Neuronal stem cell (in vitro differentiated cells): ENCODE data around the gene HLA-DOB.

Source experiments
- DNase-seq: peaks from one replicate; pipeline ENCODE4 v3.0.0-alpha.2; 2013; ENCODE audit warnings: low spot score
- H2AFZ ChIP-seq: one replicate; pipeline ENCODE4 v1.6.1; 2013; ENCODE audit warnings: mild to moderate bottlenecking, low read length, inconsistent platforms
- H2AK5ac ChIP-seq: 2 replicates; pipeline ENCODE4 v1.6.1; 2013; ENCODE audit warnings: low read depth, mild to moderate bottlenecking, inconsistent platforms, low read length, moderate library complexity, mixed read lengths
- H2BK120ac ChIP-seq: 2 replicates; pipeline ENCODE4 v1.6.1; 2013; ENCODE audit warnings: low read depth, mild to moderate bottlenecking, inconsistent platforms, low read length, moderate library complexity, mixed read lengths
- H2BK12ac ChIP-seq: one replicate; pipeline ENCODE4 v1.6.1; 2013; ENCODE audit warnings: low read length, inconsistent platforms
- H2BK15ac ChIP-seq: 2 replicates; pipeline ENCODE4 v1.6.1; 2013; ENCODE audit warnings: mild to moderate bottlenecking, low read length, inconsistent platforms, mixed read lengths
- H2BK5ac ChIP-seq: one replicate; pipeline ENCODE4 v1.6.1; 2013; ENCODE audit warnings: inconsistent platforms, mild to moderate bottlenecking, low read length, moderate library complexity
- H3K14ac ChIP-seq: one replicate; pipeline ENCODE4 v1.6.1; 2013; ENCODE audit warnings: low read length, inconsistent platforms
- H3K18ac ChIP-seq: 2 replicates; pipeline ENCODE4 v1.6.1; 2013; ENCODE audit warnings: low read length, inconsistent platforms
- H3K23ac ChIP-seq: 2 replicates; pipeline ENCODE4 v1.6.1; 2013; ENCODE audit warnings: low read depth, mild to moderate bottlenecking, mixed read lengths, low read length, inconsistent platforms; ENCODE audit not compliant: poor library complexity
- H3K27ac ChIP-seq: replicated peaks from 3 replicates; pipeline ENCODE4 v1.5.1; 2013; ENCODE audit warnings: low read length, inconsistent platforms
- H3K27me3 ChIP-seq, 3 experiments: 2 replicates each; pipeline ENCODE4 v1.6.1; 2013; ENCODE audit warnings: low read length in 3 of 3, mild to moderate bottlenecking in 2 of 3, inconsistent platforms in 1 of 3, low read depth in 1 of 3, mixed read lengths in 1 of 3, moderate library complexity in 1 of 3; ENCODE audit not compliant: control insufficient read depth in 3 of 3, insufficient read depth in 3 of 3
- H3K36me3 ChIP-seq, 2 donors: replicated peaks in 1 of 2; 2 replicates each; pipeline ENCODE4 v1.6.1; 2013; ENCODE audit warnings: low read length in 2 of 2; ENCODE audit not compliant: control insufficient read depth in 2 of 2, insufficient read depth in 2 of 2
- H3K4ac ChIP-seq: 2 replicates; pipeline ENCODE4 v1.6.1; 2013; ENCODE audit warnings: inconsistent platforms, mild to moderate bottlenecking, low read length, moderate library complexity
- H3K4me1 ChIP-seq, 2 donors: 1 replicate in 1 of 2; 2 replicates in 1 of 2; pipeline ENCODE4 v1.6.1; 2013; ENCODE audit warnings: low read length in 2 of 2, low read depth in 1 of 2; ENCODE audit not compliant: control insufficient read depth in 2 of 2, insufficient read depth in 1 of 2
- H3K4me2 ChIP-seq: one replicate; pipeline ENCODE4 v1.6.1; 2013; ENCODE audit warnings: mild to moderate bottlenecking, low read length, inconsistent platforms; ENCODE audit not compliant: insufficient read depth, poor library complexity, severe bottlenecking
- H3K4me3 ChIP-seq, 2 donors: 2 replicates each; pipeline ENCODE4 v1.5.1; 2013; ENCODE audit warnings: low read length in 2 of 2, mild to moderate bottlenecking in 2 of 2, inconsistent platforms in 1 of 2, moderate library complexity in 1 of 2
- H3K79me1 ChIP-seq: one replicate; pipeline ENCODE4 v1.6.1; 2013; ENCODE audit warnings: low read depth, mild to moderate bottlenecking, inconsistent platforms, low read length, moderate library complexity
- H3K9ac ChIP-seq: one replicate; pipeline ENCODE4 v1.6.1; 2013; ENCODE audit warnings: mild to moderate bottlenecking, low read depth, low read length, inconsistent platforms; ENCODE audit not compliant: poor library complexity
- H3K9me3 ChIP-seq, 2 donors: replicated peaks in 1 of 2; 2 replicates each; pipeline versions ENCODE3 to v1.6.1; 2013; ENCODE audit warnings: low read length in 2 of 2, mild to moderate bottlenecking in 2 of 2, inconsistent platforms in 1 of 2, low read depth in 1 of 2, mixed read lengths in 1 of 2, moderate library complexity in 1 of 2; ENCODE audit not compliant: control insufficient read depth in 2 of 2, insufficient read depth in 1 of 2
- H4K8ac ChIP-seq: one replicate; pipeline ENCODE4 v1.6.1; 2013; ENCODE audit warnings: low read depth, mild to moderate bottlenecking, inconsistent platforms, low read length, moderate library complexity
- H4K91ac ChIP-seq: one replicate; pipeline ENCODE4 v1.6.1; 2013; ENCODE audit warnings: low read length, low read depth, mild to moderate bottlenecking, inconsistent platforms; ENCODE audit not compliant: poor library complexity
- WGBS, 2 donors: extraction: QIAGEN DNeasy Blood & Tissue Kit; methylation state at CpG; one replicate each; pipeline ENCODE4 v1.1.7; 2013; ENCODE audit warnings: missing lambda C conversion rate in 2 of 2, mixed read lengths in 1 of 2; ENCODE audit not compliant: insufficient read length in 2 of 2, insufficient replicate concordance in 1 of 2; ENCODE audit errors: extremely low coverage in 2 of 2; 5-methylcytosine and 5-hydroxymethylcytosine counted together

The HLA-DOB gene

GRCh38 chr6:32772656-32773055 lies 44.1 kb downstream of the HLA-DOB start:
- no peak overlapping the region for H2AK5ac ChIP-seq
- no peak overlapping the region for H3K4me2 ChIP-seq
- H3K27me3 ChIP-seq: peaks cover 0 to 4% (median 0%) of the 10 kb centered on the region in 3 experiments
- no peaks in the 10 kb centered on the region for H3K4me1 ChIP-seq
- H3K4ac ChIP-seq: no peak overlapping the region
- no peak overlapping the region for H2BK120ac ChIP-seq
- H2BK12ac ChIP-seq: no peak overlapping the region
- peaks cover 0 to under 1% of the 10 kb centered on the region in 2 donors for H3K9me3 ChIP-seq
- no peak for DNase-seq
- no peak overlapping the region for H3K23ac ChIP-seq
- no peak overlapping the region for H4K91ac ChIP-seq
- no peak overlapping the region for H3K27ac ChIP-seq
- H2AFZ ChIP-seq: no peak overlapping the region
- H3K36me3 ChIP-seq: no peaks in the 10 kb centered on the region
- H3K9ac ChIP-seq: no peak overlapping the region
- no peak overlapping the region for H4K8ac ChIP-seq
- H2BK15ac ChIP-seq: no peak overlapping the region
- H3K14ac ChIP-seq: no peak overlapping the region
- no CpG with 5 or more reads among the region's 1 CpG for WGBS, 2 donors
- no peak overlapping the region for H3K18ac ChIP-seq
- H3K4me3 ChIP-seq: no peak overlapping the region
- no peak overlapping the region for H2BK5ac ChIP-seq
- H3K79me1 ChIP-seq: no peaks in the 10 kb centered on the region

- Histone ChIP-seq H2AFZ (no peak overlapping the region), H3K4ac (no peak overlapping the region), H3K4me1 (no peaks in the 10 kb centered on the region), H4K8ac (no peak overlapping the region), H3K27ac (no peak overlapping the region), H3K14ac (no peak overlapping the region), H3K4me2 (no peak overlapping the region), H3K18ac (no peak overlapping the region), H3K9me3 (no peaks in the 10 kb centered on the region), H3K9ac (no peak overlapping the region), H3K23ac (no peak overlapping the region), H3K27me3 (peaks cover 0 to 17% (median 0%) of the 10 kb centered on the region in 3 experiments), H4K91ac (no peak overlapping the region), H3K79me1 (no peaks in the 10 kb centered on the region), H2BK12ac (no peak overlapping the region), H2BK120ac (no peak overlapping the region), H2BK15ac (no peak overlapping the region), H3K36me3 (no peaks in the 10 kb centered on the region), H2BK5ac (no peak overlapping the region), H2AK5ac (no peak overlapping the region), H3K4me3 (no peak overlapping the region)
- DNase-seq: no peak
- no CpG with 5 or more reads among the region's 1 CpG for WGBS, 2 donors
Observed at GRCh38 chr6:32764048-32764447, 52.8 kb downstream of the HLA-DOB start.

- no CpG with 5 or more reads among the region's 4 CpGs for WGBS, 2 donors
- peaks cover 0 to 17% (median 0%) of the 10 kb centered on the region in 3 experiments for H3K27me3 ChIP-seq
Observed at GRCh38 chr6:32763421-32763820, 53.4 kb downstream of the HLA-DOB start, which contains the start of gene HLA-DQB2. Gene HLA-DQB2, minus strand, starts transcription at chr6:32763532. Its CDS starts 62 bp downstream, at chr6:32763470.

More at GRCh38 chr6:32763421-32763820, 53.4 kb downstream of the HLA-DOB start, which contains the start of gene HLA-DQB2:
- Histone ChIP-seq H3K4me1 (no peaks in the 10 kb centered on the region), H3K18ac (no peak within 1 kb of the TSS), H4K8ac (no peak within 1 kb of the TSS), H3K9me3 (no peaks in the 10 kb centered on the region), H2BK5ac (no peak within 1 kb of the TSS), H2AFZ (no peak within 1 kb of the TSS), H3K14ac (no peak within 1 kb of the TSS), H3K9ac (no peak within 1 kb of the TSS), H2BK15ac (no peak within 1 kb of the TSS), H2BK120ac (no peak within 1 kb of the TSS), H3K36me3 (no peaks in the 10 kb centered on the region), H4K91ac (no peak within 1 kb of the TSS), H2AK5ac (no peak within 1 kb of the TSS), H2BK12ac (no peak within 1 kb of the TSS), H3K4me3 (no peak within 1 kb of the TSS), H3K27ac (no peak within 1 kb of the TSS), H3K79me1 (no peaks in the 10 kb centered on the region), H3K4me2 (no peak within 1 kb of the TSS), H3K23ac (no peak within 1 kb of the TSS), H3K4ac (no peak within 1 kb of the TSS)
- no peak for DNase-seq
